SK-N-SH treated with all-trans-retinoic acid at 6 μM for 48 hours (cell line): Measurements from ENCODE around the gene ZNF474.

Experiments
- ARNTL ChIP-seq: fragments of 450-650 bp; formaldehyde crosslinking; IDR thresholded peaks from 2 replicates; pipeline ENCODE4 v1.5.0; 2020; ENCODE audit warnings: low read depth, mild to moderate bottlenecking, moderate library complexity, borderline replicate concordance
- CSDC2 ChIP-seq: fragments of 250-450 bp; sonication (Bioruptor Pico); IDR thresholded peaks from 2 replicates; pipeline ENCODE4 v1.5.0; 2020; ENCODE audit warnings: mild to moderate bottlenecking, moderate library complexity
- ISL1 ChIP-seq: fragments of 250-450 bp; sonication (Bioruptor Pico); IDR thresholded peaks from 2 replicates; pipeline ENCODE4 v2.1.2; 2022; ENCODE audit warnings: mild to moderate bottlenecking, moderate library complexity
- OSR1 ChIP-seq: fragments of 250-450 bp; sonication (Bioruptor Pico); IDR thresholded peaks from 2 replicates; pipeline ENCODE4 v1.8.0; 2022; ENCODE audit warnings: moderate library complexity, mild to moderate bottlenecking, inconsistent platforms
- PATZ1 ChIP-seq: fragments of 250-450 bp; sonication (Bioruptor Pico); IDR thresholded peaks from 2 replicates; pipeline ENCODE4 v1.8.0; 2020; ENCODE audit warnings: mild to moderate bottlenecking, moderate library complexity, borderline replicate concordance
- RARB ChIP-seq: fragments of 250-450 bp; sonication (Bioruptor Pico); IDR thresholded peaks from 2 replicates; pipeline ENCODE4 v1.8.0; 2021; ENCODE audit warnings: mild to moderate bottlenecking, moderate library complexity
- ZNF70 ChIP-seq: fragments of 450-650 bp; formaldehyde crosslinking; IDR thresholded peaks from 2 replicates; pipeline ENCODE4 v1.5.0; 2020; ENCODE audit warnings: mild to moderate bottlenecking, moderate library complexity
- ZNF8 ChIP-seq: fragments of 450-650 bp; formaldehyde crosslinking; IDR thresholded peaks from 2 replicates; pipeline ENCODE4 v1.5.0; 2020; ENCODE audit warnings: mild to moderate bottlenecking, moderate library complexity

GRCh38 chr5:122101636-122102285, 27.6 kb upstream of the ZNF474 start:
- TF ChIP-seq OSR1 (CRISPR knock-in tag): no peak
- TF ChIP-seq PATZ1 (CRISPR knock-in tag): no peak
- TF ChIP-seq ZNF70: no peak
- TF ChIP-seq ISL1 (CRISPR knock-in tag): no peak
- no peak for TF ChIP-seq CSDC2 (CRISPR knock-in tag)
- no peak for TF ChIP-seq ZNF8 (CRISPR knock-in tag)
- TF ChIP-seq ARNTL (CRISPR knock-in tag): no peak
- no peak for TF ChIP-seq RARB (CRISPR knock-in tag)
